Measurements from ENCODE around the gene ELP1.

The ELP1 gene

GRCh38 chr9:108865037-108865436 is 68.9 kb downstream of the ELP1 start:
- no peak overlapping the region for H3K4me3 ChIP-seq (ENCODE audit: low read length)
- no peak for DNase-seq (ENCODE audit: low read depth)
- TF ChIP-seq, protein P1, sequence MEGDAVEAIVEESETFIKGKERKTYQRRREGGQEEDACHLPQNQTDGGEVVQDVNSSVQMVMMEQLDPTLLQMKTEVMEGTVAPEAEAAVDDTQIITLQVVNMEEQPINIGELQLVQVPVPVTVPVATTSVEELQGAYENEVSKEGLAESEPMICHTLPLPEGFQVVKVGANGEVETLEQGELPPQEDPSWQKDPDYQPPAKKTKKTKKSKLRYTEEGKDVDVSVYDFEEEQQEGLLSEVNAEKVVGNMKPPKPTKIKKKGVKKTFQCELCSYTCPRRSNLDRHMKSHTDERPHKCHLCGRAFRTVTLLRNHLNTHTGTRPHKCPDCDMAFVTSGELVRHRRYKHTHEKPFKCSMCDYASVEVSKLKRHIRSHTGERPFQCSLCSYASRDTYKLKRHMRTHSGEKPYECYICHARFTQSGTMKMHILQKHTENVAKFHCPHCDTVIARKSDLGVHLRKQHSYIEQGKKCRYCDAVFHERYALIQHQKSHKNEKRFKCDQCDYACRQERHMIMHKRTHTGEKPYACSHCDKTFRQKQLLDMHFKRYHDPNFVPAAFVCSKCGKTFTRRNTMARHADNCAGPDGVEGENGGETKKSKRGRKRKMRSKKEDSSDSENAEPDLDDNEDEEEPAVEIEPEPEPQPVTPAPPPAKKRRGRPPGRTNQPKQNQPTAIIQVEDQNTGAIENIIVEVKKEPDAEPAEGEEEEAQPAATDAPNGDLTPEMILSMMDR (conservative IDR thresholded peaks at IDR 0.05; ENCODE audit: low read length) = no peak

GRCh38 chr9:108864446-108864845 is 69.5 kb downstream of the ELP1 start:
- no peak for DNase-seq (ENCODE audit: low read depth)
- no peak overlapping the region for H3K4me3 ChIP-seq (ENCODE audit: low read length)
- TF ChIP-seq, protein P1 (conservative IDR thresholded peaks at IDR 0.05; ENCODE audit: low read length) = peak; percentile 4; the same call in 1 of the 2 replicates

DNA sequence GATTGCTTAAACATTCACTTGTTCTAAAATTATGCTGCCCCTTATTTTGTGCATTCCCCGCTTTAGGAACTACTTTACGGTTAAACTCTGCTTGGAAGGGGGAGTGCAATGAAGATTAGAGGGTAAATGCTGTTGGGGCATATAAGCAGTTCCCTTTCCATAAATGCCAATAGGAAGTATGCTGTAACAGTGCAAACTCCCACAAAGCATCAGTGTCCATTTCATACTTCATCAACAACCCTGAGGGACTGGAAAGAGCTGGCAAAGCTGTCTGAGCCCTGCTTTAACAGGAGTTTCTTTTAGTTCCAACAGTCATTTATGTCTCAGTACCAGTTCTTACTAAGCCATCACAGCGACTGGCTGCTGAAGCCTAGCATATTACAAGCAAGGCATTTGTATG is 70.0 kb downstream of the ELP1 start:
- H3K4me3 ChIP-seq (ENCODE audit: low read length) = no peak overlapping the region
- TF ChIP-seq, protein P1 (conservative IDR thresholded peaks at IDR 0.05; ENCODE audit: low read length) = no peak
- DNase-seq (ENCODE audit: low read depth) = no peak

DNA sequence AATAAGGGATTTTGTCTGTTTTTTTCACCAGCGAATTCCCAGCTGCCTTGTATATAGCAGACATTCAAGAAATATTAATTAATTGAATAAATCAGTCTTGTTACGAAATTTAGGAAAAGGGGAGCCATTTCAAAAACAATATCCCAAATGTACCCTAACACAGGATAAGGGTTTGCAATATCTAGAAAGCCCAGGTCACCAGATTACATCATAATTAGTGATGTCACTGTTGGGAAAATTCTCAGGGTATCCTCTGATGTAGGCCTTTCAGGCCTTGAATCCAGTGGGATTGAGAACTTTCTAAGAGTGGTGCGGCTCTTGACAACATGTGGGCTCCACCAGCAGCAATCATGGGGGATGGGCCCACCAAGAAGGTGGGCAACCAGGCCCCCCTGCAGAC is 71.9 kb downstream of the ELP1 start, which contains the start of gene ACTL7A:
ACTL7A (plus strand) TSS at position 270 of the 400 bp plus-strand sequence; CDS start at position 327, 57 bp downstream.
- TF ChIP-seq, protein P1 (conservative IDR thresholded peaks at IDR 0.05; ENCODE audit: low read length) = no peak
- DNase-seq (ENCODE audit: low read depth) = no peak
- H3K4me3 ChIP-seq (ENCODE audit: low read length) = no peak within 1 kb of the TSS

DNA sequence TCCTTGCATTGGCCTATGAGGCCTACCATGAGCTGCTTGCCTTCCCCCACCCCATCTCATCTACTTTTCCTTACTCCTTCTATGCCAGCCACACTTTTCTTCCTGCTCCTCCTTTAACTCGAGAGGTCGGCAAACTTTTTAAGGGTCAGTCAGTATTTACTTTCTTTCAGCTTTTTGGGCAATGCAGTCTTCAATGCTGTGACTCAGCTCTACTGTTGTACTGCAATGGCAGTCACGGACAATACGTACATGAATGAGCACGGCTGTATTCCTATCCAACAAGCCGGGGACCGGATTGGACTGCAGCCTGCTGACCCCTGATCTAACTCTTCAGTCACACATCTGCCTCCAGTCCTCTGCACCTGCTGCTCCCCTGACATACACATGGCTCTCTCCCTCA is 72.5 kb downstream of the ELP1 start:
- TF ChIP-seq, protein P1 (conservative IDR thresholded peaks at IDR 0.05; ENCODE audit: low read length) = no peak
- no peak for DNase-seq (ENCODE audit: low read depth)
- no peak overlapping the region for H3K4me3 ChIP-seq (ENCODE audit: low read length)

DNA sequence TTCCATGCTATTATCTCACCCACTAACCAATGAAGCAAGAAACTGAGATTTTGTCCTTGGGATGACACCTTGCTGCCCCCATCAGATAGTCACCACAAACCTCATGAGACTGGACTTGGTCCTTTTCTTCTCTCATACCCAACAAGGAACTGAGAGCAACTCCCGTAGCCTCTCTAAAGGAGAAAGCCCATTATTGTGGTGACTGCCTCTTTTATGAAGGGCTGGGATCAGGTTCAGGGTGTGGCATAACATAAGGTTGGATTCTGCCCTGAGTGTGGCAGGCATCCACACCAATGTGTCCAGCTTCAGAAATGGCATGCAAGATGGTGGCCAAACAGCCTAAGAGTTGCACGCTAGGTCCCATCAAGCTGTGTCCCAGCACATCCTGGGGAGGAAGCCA is 73.2 kb downstream of the ELP1 start:
- TF ChIP-seq, protein P1 (conservative IDR thresholded peaks at IDR 0.05; ENCODE audit: low read length) = no peak
- no peak for DNase-seq (ENCODE audit: low read depth)
- H3K4me3 ChIP-seq (ENCODE audit: low read length) = no peak overlapping the region

DNA sequence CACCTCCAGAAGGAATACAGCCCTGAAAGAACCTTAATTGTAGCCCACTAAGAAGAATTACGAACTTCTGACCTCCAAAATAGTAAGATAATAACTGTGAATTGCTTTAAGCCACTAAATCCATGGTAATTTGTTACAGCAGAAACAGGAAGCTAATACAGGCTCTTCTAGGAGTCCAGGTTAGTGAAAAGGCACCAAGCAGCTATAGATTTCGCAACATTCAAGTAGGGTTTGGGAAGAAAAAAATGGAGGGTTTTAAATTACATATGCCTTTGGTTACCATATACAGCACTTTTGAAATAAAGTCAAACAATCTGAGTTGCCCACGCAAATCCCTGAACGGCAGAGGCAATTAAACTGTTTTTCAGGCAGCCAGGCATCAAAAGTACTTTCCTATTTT is 73.6 kb downstream of the ELP1 start:
- no peak overlapping the region for H3K4me3 ChIP-seq (ENCODE audit: low read length)
- TF ChIP-seq, protein P1 (conservative IDR thresholded peaks at IDR 0.05; ENCODE audit: low read length) = no peak
- no peak for DNase-seq (ENCODE audit: low read depth)

All from AG10803 (cell line).